Vagina (tissue), 2 donors: ENCODE data around the gene FADS6.
"Not testable (repeated sequence)": the region's sequence is repeated elsewhere in the genome, so short reads cannot be mapped to it uniquely, and the experiment has no call there.

ENCODE experiments used
- CTCF ChIP-seq, 3 experiments: fragments of 450-650 bp in 2 of 3; fragments of 200-600 bp in 1 of 3; sonication (generic) in 1 of 3; IDR thresholded peaks; one replicate each; pipeline ENCODE4 v1.5.1; 2017 to 2019; ENCODE audit warnings: antibody characterized with exemption in 3 of 3, mild to moderate bottlenecking in 2 of 3, moderate library complexity in 2 of 3
- POLR2A ChIP-seq, 2 donors: fragments of 450-650 bp; IDR thresholded peaks; one replicate each; pipeline ENCODE4 v1.6.1; 2017; ENCODE audit warnings: antibody characterized with exemption in 2 of 2, mild to moderate bottlenecking in 2 of 2, moderate library complexity in 2 of 2

- TF ChIP-seq POLR2A, CTCF (IDR thresholded peaks at IDR 0.05): not testable (repeated sequence)
Observed at GRCh38 chr17:74870028-74870427, 23.4 kb downstream of the FADS6 start.
